GM12864 (cell line): ENCODE results near the gene FBXL12.

ENCODE experiments used
- DNase-seq: peaks from one replicate; pipeline ENCODE4 v3.0.0-alpha.2; 2011; ENCODE audit warnings: low read depth
- H3K4me3 ChIP-seq: 2 replicates; pipeline ENCODE4 v1.5.1; 2011; ENCODE audit warnings: mild to moderate bottlenecking, low read depth, low read length, control low read depth
- TF ChIP-seq, protein P1 (sequence below): IDR thresholded peaks from 2 replicates; pipeline ENCODE4 v1.5.1; 2011; ENCODE audit warnings: low read depth, mild to moderate bottlenecking, moderate library complexity, low read length, control low read depth, inconsistent platforms; ENCODE audit errors: missing control alignments

The FBXL12 gene

DNA sequence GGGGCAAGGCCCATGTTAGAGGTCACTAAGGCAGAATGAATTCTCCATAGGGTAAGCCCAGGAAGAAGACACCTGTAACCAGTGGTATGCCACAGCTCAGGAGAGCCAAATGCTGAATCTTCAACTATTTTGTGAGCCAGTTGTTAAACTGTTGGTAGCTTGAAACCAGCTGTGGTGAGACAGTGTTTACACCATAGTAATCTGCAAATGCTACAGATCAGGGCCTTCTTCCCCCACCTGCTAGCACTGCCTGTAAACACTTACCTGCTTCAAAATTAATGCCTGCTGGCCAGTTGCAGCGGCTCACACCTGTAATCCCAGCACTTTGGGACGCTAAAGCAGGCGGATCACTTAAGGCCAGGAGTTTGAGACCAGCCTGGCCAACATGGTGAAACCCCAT, 12.1 kb downstream of the FBXL12 start:
- TF ChIP-seq, protein P1, sequence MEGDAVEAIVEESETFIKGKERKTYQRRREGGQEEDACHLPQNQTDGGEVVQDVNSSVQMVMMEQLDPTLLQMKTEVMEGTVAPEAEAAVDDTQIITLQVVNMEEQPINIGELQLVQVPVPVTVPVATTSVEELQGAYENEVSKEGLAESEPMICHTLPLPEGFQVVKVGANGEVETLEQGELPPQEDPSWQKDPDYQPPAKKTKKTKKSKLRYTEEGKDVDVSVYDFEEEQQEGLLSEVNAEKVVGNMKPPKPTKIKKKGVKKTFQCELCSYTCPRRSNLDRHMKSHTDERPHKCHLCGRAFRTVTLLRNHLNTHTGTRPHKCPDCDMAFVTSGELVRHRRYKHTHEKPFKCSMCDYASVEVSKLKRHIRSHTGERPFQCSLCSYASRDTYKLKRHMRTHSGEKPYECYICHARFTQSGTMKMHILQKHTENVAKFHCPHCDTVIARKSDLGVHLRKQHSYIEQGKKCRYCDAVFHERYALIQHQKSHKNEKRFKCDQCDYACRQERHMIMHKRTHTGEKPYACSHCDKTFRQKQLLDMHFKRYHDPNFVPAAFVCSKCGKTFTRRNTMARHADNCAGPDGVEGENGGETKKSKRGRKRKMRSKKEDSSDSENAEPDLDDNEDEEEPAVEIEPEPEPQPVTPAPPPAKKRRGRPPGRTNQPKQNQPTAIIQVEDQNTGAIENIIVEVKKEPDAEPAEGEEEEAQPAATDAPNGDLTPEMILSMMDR: no peak
- H3K4me3 ChIP-seq: no peak overlapping the region
- DNase-seq: no peak

DNA sequence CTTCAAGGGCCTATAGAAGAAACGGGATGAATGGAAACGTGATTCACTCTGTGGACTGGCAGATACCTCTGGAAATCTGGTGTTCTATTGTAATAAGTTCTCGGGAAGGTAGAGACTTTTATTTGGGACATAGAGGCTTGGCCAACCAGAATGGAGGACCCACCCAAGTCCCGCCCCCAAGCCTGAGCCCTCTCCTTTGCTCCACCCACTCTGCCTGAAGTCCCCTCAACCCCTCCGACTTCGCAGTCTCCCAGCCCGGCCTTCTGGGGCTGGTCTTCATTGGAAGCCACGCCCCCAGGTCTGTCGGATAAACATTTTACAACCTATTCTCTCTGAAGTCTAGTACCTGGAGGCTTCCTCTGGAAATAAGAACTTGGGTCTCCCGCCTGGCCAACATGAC, 16.9 kb downstream of the FBXL12 start:
- no peak for DNase-seq

DNA sequence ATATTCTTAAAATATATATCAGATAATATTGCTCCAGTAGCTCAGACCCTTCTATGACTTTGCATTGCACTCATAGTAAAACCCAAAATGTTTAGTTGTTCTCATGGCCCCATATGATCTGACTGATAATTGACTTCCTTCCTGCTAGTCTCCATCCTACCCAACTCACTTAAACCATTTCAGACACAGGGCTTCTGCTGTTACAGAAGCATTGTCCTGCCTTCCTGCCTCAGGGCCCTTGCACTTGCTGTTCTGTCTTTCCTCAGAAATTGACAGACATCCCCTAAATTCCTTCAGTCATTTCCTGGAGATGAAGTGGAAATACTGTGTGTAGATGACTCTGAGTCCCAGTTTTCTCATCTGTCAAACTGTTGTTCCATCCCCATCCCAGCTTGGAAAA, 19.7 kb downstream of the FBXL12 start:
- DNase-seq: no peak
- TF ChIP-seq, protein P1: no peak
- H3K4me3 ChIP-seq: no peak overlapping the region

More for the DNA sequence above, 16.9 kb downstream of the FBXL12 start:
- TF ChIP-seq, protein P1: no peak
- H3K4me3 ChIP-seq: no peak overlapping the region

DNA sequence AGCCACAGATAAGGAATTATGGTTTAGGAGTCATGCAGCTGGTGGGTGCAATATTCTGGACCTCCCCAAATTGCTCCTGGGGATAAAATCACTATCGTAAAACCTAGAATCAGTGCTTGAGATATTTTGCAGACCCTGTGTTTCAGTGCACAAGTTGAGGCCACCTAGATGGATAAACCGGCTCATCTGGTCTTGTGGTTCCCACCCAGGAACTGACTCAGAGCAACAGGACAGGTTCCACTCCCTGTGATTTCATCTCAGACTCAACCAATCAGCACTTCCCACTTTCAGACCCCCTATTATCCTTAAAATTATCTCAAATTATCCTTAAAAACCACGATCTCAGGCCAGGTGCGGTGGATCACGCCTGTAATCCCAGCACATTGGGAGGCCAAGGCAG, 21.0 kb downstream of the FBXL12 start:
- H3K4me3 ChIP-seq: no peak overlapping the region
- TF ChIP-seq, protein P1: no peak
- DNase-seq: no peak

DNA sequence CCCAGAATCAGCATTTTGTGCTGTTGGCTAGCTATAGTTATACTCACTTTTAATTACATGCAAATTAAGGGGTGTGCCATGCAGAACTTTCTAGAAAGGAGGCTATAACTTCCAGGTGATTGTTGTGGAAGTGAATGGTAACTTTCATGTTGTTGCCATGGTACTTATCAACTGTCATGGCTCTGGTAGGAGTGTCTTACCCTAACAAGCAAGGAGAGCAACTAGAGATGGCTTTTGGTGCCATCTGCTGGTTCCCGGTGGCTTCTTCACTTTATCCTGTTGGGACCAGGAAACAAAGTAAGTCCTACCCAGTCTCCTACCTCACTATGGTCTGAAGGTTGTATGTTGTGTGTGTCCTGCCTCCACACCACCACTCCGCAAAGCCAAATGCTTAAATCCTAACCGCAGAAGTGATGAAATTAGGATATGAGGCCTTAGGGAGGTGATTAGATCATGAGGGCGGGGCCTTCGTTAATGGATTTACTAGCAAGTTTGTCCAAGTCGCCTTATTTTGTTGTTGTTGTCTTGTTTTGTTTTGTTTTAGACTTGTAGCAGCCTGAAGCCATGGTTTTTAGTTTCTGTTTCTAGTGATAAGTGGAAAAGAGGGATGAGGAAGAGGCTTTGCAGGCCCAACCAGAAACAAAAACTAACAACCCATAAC, 22.6 kb downstream of the FBXL12 start:
- no peak overlapping the region for H3K4me3 ChIP-seq
- peak; percentile 85 for DNase-seq
- TF ChIP-seq, protein P1: peak; percentile 92

DNA sequence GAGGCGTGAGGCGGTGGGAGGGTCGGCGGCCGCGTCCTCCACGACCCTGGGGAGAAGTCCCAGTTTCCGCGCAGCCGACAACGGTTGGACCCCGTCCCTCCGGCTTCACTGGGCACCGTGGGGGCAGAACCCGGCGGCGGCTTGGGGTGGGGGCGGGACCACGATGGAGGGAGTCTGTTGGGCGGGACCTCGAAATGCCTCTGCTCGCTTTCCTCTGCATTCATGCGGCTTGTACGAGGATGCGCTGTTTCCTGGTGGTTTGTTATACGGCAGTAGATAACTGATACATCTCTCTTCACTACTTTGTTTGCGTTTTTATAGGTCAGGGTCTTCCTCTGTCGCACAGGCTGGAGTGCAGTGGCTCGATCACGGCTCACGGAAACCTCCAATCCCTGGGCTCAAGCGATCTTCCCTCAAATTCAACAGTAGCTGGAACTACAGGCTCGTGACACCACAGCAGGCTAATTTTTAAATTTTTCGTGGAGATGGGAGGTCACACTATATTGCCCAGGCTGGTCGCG, 25.7 kb downstream of the FBXL12 start:
- TF ChIP-seq, protein P1: no peak
- peak overlapping the region; percentile 74 for H3K4me3 ChIP-seq
- no peak for DNase-seq

DNA sequence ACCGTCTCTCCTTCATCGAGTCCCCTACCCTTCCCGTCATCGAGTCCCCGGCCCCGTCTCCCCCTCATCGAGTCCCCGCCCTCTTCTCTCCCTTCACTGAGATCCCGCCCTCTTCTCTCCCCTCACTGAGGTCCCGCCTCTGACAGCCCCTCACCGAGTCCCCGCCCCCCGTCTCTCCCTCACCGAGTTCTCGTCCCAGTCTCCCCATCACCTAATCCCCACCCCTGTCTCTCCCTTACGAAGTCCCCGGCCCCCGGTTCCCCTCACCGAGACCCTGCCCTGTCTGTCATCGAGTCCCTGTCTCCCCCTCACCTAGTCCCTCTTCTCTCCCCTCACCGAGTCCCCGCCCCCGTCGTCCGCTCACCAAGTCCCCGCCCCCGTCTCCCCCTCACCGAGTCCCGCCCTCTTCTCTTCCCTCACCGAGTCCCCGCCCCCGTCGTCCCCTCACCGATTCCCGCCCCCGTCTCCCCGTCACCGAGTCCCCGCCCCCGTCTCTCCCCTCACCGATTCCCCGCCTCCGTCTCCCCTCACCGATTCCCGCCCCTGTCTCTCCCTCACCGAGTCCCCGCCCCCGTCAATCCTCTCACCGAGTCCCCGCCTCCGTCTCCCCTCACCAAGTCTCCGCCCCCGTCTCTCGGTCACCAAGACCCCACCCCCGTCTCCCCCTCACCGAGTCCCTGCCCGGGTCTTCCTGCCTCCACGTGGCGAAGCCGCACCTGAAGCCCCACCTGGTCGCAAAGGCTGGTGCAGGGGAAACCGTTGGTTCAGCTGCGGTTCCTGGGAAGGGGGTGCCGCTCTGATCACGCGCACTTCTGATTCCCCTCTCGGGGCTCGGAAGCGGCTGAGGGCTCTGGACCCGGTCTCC, 26.4 kb downstream of the FBXL12 start:
- H3K4me3 ChIP-seq: peak overlapping the region; percentile 74
- peak; percentile 78 for DNase-seq
- TF ChIP-seq, protein P1: no peak
